Stomach (tissue), 4 donors: ENCODE measurements around the gene CHMP4A.
"Not testable (repeated sequence)": the region's sequence is repeated elsewhere in the genome, so short reads cannot be mapped to it uniquely, and the experiment has no call there.

Experiments
- CTCF ChIP-seq, 7 experiments: fragments of 450-650 bp in 4 of 7; fragments of 200-600 bp in 3 of 7; sonication (generic) in 3 of 7; IDR thresholded peaks; one replicate each; pipeline ENCODE4 v1.5.1; 2016 to 2019; ENCODE audit warnings: antibody characterized with exemption in 7 of 7, control low read depth in 2 of 7, mild to moderate bottlenecking in 1 of 7
- EP300 ChIP-seq: sonication (generic); formaldehyde crosslinking; IDR thresholded peaks from one replicate; pipeline ENCODE4 v1.6.1; 2017; ENCODE audit warnings: antibody characterized with exemption
- POLR2A ChIP-seq, 4 donors: fragments of 450-650 bp; IDR thresholded peaks; one replicate each; pipeline ENCODE4 v1.6.1; 2016; ENCODE audit warnings: antibody characterized with exemption in 4 of 4, control low read depth in 2 of 4, mild to moderate bottlenecking in 1 of 4, moderate library complexity in 1 of 4
- POLR2AphosphoS5 ChIP-seq, 3 donors: sonication (generic); formaldehyde crosslinking; IDR thresholded peaks; one replicate each; pipeline ENCODE4 v1.6.1; 2016; ENCODE audit warnings: antibody characterized with exemption in 3 of 3

- not testable (repeated sequence) for TF ChIP-seq POLR2A (IDR thresholded peaks at IDR 0.05); CTCF (IDR thresholded peaks at IDR 0.05); POLR2AphosphoS5 (IDR thresholded peaks at IDR 0.05); EP300
Observed at GRCh38 chr14:24202538-24202937, 10.8 kb downstream of the CHMP4A start.
